Peyer's patch (tissue), 4 donors: ENCODE data around the gene TMBIM1. TPM values are rescaled to one million over a fixed set of nuclear protein-coding genes. Genes with fewer than 3 reads are reported as not detected.
A peak's percentile ranks its signal among the peaks of the same experiment; 100 is the strongest.

Experiments used
- DNase-seq, 3 donors: peaks; one replicate each; pipeline ENCODE4 v3.0.0-alpha.2; 2017 to 2019
- H3K27ac ChIP-seq, 4 donors: fragments of 200-600 bp; sonication (generic); one replicate each; pipeline ENCODE4 v1.5.1; 2016 to 2019
- H3K27me3 ChIP-seq, 2 donors: fragments of 200-600 bp; sonication (generic); one replicate each; pipeline ENCODE4 v1.5.1; 2019
- H3K36me3 ChIP-seq, 3 donors: fragments of 200-600 bp; sonication (generic); one replicate each; pipeline ENCODE4 v1.5.1; 2016 to 2019
- H3K4me1 ChIP-seq, 4 donors: fragments of 200-600 bp; sonication (generic); one replicate each; pipeline ENCODE4 v1.5.1; 2016 to 2019
- H3K4me3 ChIP-seq, 4 donors: fragments of 200-600 bp; sonication (generic); 1 replicate in 3 of 4; 2 replicates in 1 of 4; pipeline ENCODE4 v1.5.1; 2016 to 2019; ENCODE audit warnings: mild to moderate bottlenecking in 1 of 4
- H3K9me3 ChIP-seq, 4 donors: fragments of 200-600 bp; sonication (generic); one replicate each; pipeline ENCODE4 v1.5.1; 2016 to 2019; ENCODE audit warnings: mild to moderate bottlenecking in 1 of 4
- CTCF ChIP-seq, 6 experiments: fragments of 450-650 bp in 4 of 6; fragments of 200-600 bp in 2 of 6; sonication (generic) in 1 of 6; IDR thresholded peaks; one replicate each; pipeline ENCODE4 v1.5.1; 2017 to 2019; ENCODE audit warnings: antibody characterized with exemption in 6 of 6, mild to moderate bottlenecking in 3 of 6, moderate library complexity in 1 of 6
- POLR2A ChIP-seq, 2 donors: fragments of 450-650 bp; IDR thresholded peaks; one replicate each; pipeline ENCODE4 v1.5.1; 2017; ENCODE audit warnings: antibody characterized with exemption in 2 of 2, mild to moderate bottlenecking in 2 of 2, moderate library complexity in 2 of 2
- total RNA-seq, 4 donors: library from RNA; depleted of rRNA; stranded (reverse); fragments of >200 nt; gene quantifications; one replicate each; pipeline ENCODE4 v1.1.0, GENCODE V29; 2016

The TMBIM1 gene
- 100 to 1,000 TPM in 3 of 4 donors, 10 to 100 TPM in 1; 97.4 to 431 (median 280) TPM for total RNA-seq

- H3K27ac ChIP-seq = peak within 1 kb of the TSS; percentile 91 to 100 (median 97)
- H3K27me3 ChIP-seq = no peaks in the 10 kb centered on the region
- no peaks in the 10 kb centered on the region for H3K36me3 ChIP-seq
- peak; percentile 76 to 90 (median 89) for DNase-seq
- H3K4me3 ChIP-seq = peak within 1 kb of the TSS; percentile 67 to 95 (median 86)
- H3K9me3 ChIP-seq = no peaks in the 10 kb centered on the region
- peak; percentile 94 to 96 for TF ChIP-seq POLR2A (IDR thresholded peaks at IDR 0.05)
- TF ChIP-seq CTCF (IDR thresholded peaks at IDR 0.05) = peak; percentile 67 to 98 (median 98)
- peaks cover 9 to 57% (median 28%) of the 10 kb centered on the region in 4 donors for H3K4me1 ChIP-seq
These were observed at the start of gene TMBIM1 for GRCh38 chr2:218292048-218293014. TMBIM1 (minus strand) TSS chr2:218292503; CDS start chr2:218282141, 10,362 bp downstream.

DNA sequence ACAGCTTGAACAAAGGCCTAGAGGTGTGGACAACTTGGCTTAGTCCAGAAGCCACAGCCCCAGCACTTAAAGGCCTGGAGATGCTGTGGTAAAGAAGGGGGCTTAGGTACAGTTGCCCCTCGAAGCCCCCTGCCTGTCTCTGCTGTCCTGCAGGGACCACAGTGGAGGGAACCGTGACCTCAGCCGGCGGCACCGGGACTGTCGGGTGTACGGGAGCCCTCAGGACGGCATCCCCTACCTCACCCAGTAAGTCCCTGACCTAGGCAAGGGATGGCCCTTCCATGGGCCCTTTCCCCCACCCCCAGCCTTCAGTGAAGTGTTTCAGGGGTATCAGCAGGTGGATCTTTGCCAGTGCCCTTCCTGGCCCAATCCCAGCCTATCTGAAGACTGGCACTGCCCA is 49.1 kb upstream of the TMBIM1 start:
- H3K27ac ChIP-seq = no peak overlapping the region
- H3K4me1 ChIP-seq = no peaks in the 10 kb centered on the region
- no peak for DNase-seq
- TF ChIP-seq CTCF (IDR thresholded peaks at IDR 0.05) = no peak
- TF ChIP-seq POLR2A (IDR thresholded peaks at IDR 0.05) = no peak
- H3K36me3 ChIP-seq = peaks cover 0 to 9% (median 0%) of the 10 kb centered on the region in 3 donors
- H3K4me3 ChIP-seq = no peak overlapping the region
- H3K27me3 ChIP-seq = no peaks in the 10 kb centered on the region
- no peaks in the 10 kb centered on the region for H3K9me3 ChIP-seq

- H3K27ac ChIP-seq = no peak overlapping the region
- no peaks in the 10 kb centered on the region for H3K4me1 ChIP-seq
- TF ChIP-seq POLR2A (IDR thresholded peaks at IDR 0.05) = no peak
- no peak for TF ChIP-seq CTCF (IDR thresholded peaks at IDR 0.05)
- DNase-seq = no peak
- H3K4me3 ChIP-seq = no peak overlapping the region
- peaks cover 0 to 9% (median 0%) of the 10 kb centered on the region in 3 donors for H3K36me3 ChIP-seq
- H3K27me3 ChIP-seq = no peaks in the 10 kb centered on the region
- no peaks in the 10 kb centered on the region for H3K9me3 ChIP-seq
These were observed 48.4 kb upstream of the TMBIM1 start for GRCh38 chr2:218340656-218341055.

DNA sequence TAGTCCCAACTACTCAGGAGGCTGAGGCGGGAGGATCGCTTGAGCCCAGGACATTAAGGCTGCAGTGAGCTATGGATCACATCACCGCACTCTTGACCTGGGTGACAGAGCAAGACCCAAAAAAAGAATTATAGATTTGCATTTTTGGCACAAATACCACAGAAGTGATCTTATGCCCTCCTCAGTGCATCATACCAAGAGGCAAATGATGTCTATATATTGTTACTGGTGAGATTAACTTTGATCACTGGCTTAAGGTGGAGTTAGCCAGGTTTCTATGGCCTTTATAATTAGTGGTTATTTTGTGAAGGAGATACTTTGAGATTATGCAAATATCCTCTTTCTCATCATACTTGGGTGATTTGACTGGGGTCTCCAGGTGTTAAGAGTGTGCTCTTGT is 42.2 kb upstream of the TMBIM1 start:
- DNase-seq = no peak
- Histone ChIP-seq H3K36me3 (no peaks in the 10 kb centered on the region), H3K4me1 (no peaks in the 10 kb centered on the region), H3K27me3 (no peaks in the 10 kb centered on the region), H3K27ac (no peak overlapping the region), H3K9me3 (no peaks in the 10 kb centered on the region), H3K4me3 (no peak overlapping the region)
- TF ChIP-seq POLR2A (IDR thresholded peaks at IDR 0.05) (no peak), CTCF (IDR thresholded peaks at IDR 0.05) (no peak)

DNA sequence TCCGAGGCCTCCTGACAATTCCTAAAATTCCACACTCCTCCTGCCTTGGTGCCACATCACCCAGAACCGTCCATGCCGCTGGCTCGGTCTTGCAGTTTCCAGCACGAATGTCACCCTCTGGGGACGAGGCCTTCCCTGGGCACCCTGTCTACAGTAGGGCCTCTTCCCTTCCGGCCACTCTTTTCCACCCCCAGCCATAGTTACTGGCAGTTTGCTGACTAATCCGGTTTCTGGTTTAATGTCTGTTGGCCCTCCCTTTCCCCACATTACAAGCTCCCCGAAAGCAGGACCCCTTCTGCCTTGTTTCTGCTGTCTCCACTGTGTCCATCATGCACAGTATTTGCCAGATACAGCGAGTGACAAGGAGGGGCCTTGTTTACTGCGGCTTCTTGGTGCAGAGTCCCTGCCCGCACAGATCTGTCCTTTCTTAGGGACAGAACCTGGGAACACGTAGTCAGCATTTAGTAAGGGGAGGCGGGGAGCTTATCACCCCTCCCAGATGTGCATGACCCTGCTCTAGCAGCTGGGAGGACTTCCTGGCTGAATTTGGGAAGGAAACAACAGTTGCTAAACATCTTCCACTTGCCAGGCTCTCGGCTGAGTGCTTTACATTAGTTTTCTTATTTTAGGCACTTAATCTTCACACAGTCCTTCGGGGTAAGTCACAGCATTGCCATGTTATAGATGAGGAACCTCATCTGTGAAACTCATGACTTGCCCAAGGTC is 40.8 kb upstream of the TMBIM1 start:
- no peaks in the 10 kb centered on the region for H3K36me3 ChIP-seq
- no peak for DNase-seq
- no peak overlapping the region for H3K4me3 ChIP-seq
- no peaks in the 10 kb centered on the region for H3K9me3 ChIP-seq
- TF ChIP-seq CTCF (IDR thresholded peaks at IDR 0.05) (no peak), POLR2A (IDR thresholded peaks at IDR 0.05) (no peak)
- H3K27ac ChIP-seq = peak overlapping the region; percentile 27 to 63 (median 55)
- no peaks in the 10 kb centered on the region for H3K27me3 ChIP-seq
- no peaks in the 10 kb centered on the region for H3K4me1 ChIP-seq
